H1 (cell line): ENCODE measurements around the gene CAPN15. TPM values are rescaled to one million over a fixed set of nuclear protein-coding genes. Genes with fewer than 3 reads are reported as not detected.

Experiments
- CTCF ChIA-PET: fragments of 300-600 bp; sonication (Branson Sonifier 250); formaldehyde crosslinking; loops from one replicate; lab custom pipeline; 2021; ENCODE audit not compliant: partially characterized antibody; lab: Charles Lee
- POLR2A ChIA-PET: fragments of 300-600 bp; sonication (Branson Sonifier 250); formaldehyde crosslinking; loops from one replicate; lab custom pipeline; 2021; ENCODE audit warnings: inconsistent platforms; ENCODE audit not compliant: partially characterized antibody; lab: Charles Lee
- DNase-seq, 2 experiments: peaks; one replicate each; pipeline versions ENCODE4 v3.0.0 to v3.0.0-alpha.2; 2010 to 2022; ENCODE audit warnings: low spot score in 2 of 2, low read depth in 1 of 2, mixed read lengths in 1 of 2
- FAIRE-seq: peaks from 2 replicates; lab custom pipeline; 2011; peaks lifted over from hg19 to GRCh38; lab: Jason Lieb, UNC
- H2AFZ ChIP-seq: 2 replicates; pipeline ENCODE4 v1.8.1; 2012; ENCODE audit warnings: low read length, inconsistent platforms
- H2AK5ac ChIP-seq: 2 replicates; pipeline ENCODE4 v1.6.1; 2013; ENCODE audit warnings: low read depth, low read length
- H2BK120ac ChIP-seq: replicated peaks from 2 replicates; pipeline ENCODE3; 2013; ENCODE audit warnings: low read depth, low read length, inconsistent platforms
- H2BK12ac ChIP-seq: 2 replicates; pipeline ENCODE4 v1.6.1; 2013; ENCODE audit warnings: low read depth, low read length
- H2BK15ac ChIP-seq: 2 replicates; pipeline ENCODE4 v1.6.1; 2013; ENCODE audit warnings: low read length
- H2BK20ac ChIP-seq: 2 replicates; pipeline ENCODE4 v1.6.1; 2013; ENCODE audit warnings: low read length
- H2BK5ac ChIP-seq: 2 replicates; pipeline ENCODE4 v1.6.1; 2013; ENCODE audit warnings: low read depth, low read length
- H3K14ac ChIP-seq: 2 replicates; pipeline ENCODE4 v1.6.1; 2013; ENCODE audit warnings: inconsistent platforms; ENCODE audit not compliant: insufficient read length
- H3K18ac ChIP-seq: 2 replicates; pipeline ENCODE4 v1.6.1; 2013; ENCODE audit warnings: low read length; ENCODE audit errors: extremely low read depth
- H3K23ac ChIP-seq: 2 replicates; pipeline ENCODE4 v1.6.1; 2013; ENCODE audit warnings: inconsistent platforms; ENCODE audit not compliant: insufficient read length
- H3K23me2 ChIP-seq: 2 replicates; pipeline ENCODE4 v1.6.1; 2013; ENCODE audit warnings: low read depth, low read length
- H3K27ac ChIP-seq: 2 replicates; pipeline ENCODE4 v1.6.1; 2011; ENCODE audit warnings: low read depth, low read length, inconsistent platforms
- H3K27me3 ChIP-seq, 4 experiments: replicated peaks in 1 of 4; 1 replicate in 1 of 4; 2 replicates in 3 of 4; pipeline versions ENCODE4 v1.6.1 to v1.8.1; 2011 to 2013; ENCODE audit warnings: low read length in 3 of 4, mild to moderate bottlenecking in 3 of 4, inconsistent platforms in 2 of 4, mixed read lengths in 2 of 4, moderate library complexity in 1 of 4; ENCODE audit not compliant: control insufficient read depth in 3 of 4, insufficient read depth in 3 of 4; ENCODE audit errors: extremely low read depth in 1 of 4
- H3K36me3 ChIP-seq, 4 experiments: 2 replicates each; pipeline versions ENCODE4 v1.6.1 to v1.8.1; 2011 to 2013; ENCODE audit warnings: mild to moderate bottlenecking in 4 of 4, low read length in 3 of 4, moderate library complexity in 2 of 4, control low read depth in 1 of 4, inconsistent platforms in 1 of 4; ENCODE audit not compliant: insufficient read depth in 4 of 4, control insufficient read depth in 2 of 4
- H3K4ac ChIP-seq: replicated peaks from 2 replicates; pipeline ENCODE3; 2013; ENCODE audit warnings: low read length, low read depth, mixed read lengths, inconsistent platforms; ENCODE audit not compliant: insufficient read length
- H3K4me1 ChIP-seq, 4 experiments: replicated peaks in 1 of 4; 1 replicate in 1 of 4; 2 replicates in 3 of 4; pipeline versions ENCODE4 v1.6.1 to v1.8.1; 2011 to 2013; ENCODE audit warnings: low read length in 3 of 4, inconsistent platforms in 2 of 4, mixed read lengths in 1 of 4; ENCODE audit not compliant: insufficient read depth in 4 of 4, control insufficient read depth in 3 of 4
- H3K4me2 ChIP-seq, 2 experiments: 2 replicates each; pipeline versions ENCODE4 v1.6.1 to v1.8.1; 2011 to 2013; ENCODE audit warnings: low read depth in 2 of 2, low read length in 2 of 2, control low read depth in 1 of 2, inconsistent platforms in 1 of 2, mild to moderate bottlenecking in 1 of 2; ENCODE audit not compliant: insufficient read depth in 1 of 2
- H3K4me3 ChIP-seq, 4 experiments: fragments of 200-600, 300-600 bp in 1 of 4; sonication (generic), shearing (Covaris generic), sonication (Bioruptor Twin) in 1 of 4; 2 replicates each; pipeline versions ENCODE4 v1.5.1 to v1.8.1; 2011 to 2016; ENCODE audit warnings: low read length in 4 of 4, low read depth in 3 of 4, control low read depth in 2 of 4, inconsistent platforms in 2 of 4, mild to moderate bottlenecking in 2 of 4, mixed read lengths in 1 of 4, moderate library complexity in 1 of 4; ENCODE audit not compliant: insufficient read depth in 2 of 4; ENCODE audit errors: extremely low read depth in 1 of 4
- H3K56ac ChIP-seq: replicated peaks from 2 replicates; pipeline ENCODE3; 2013; ENCODE audit warnings: low read depth, mild to moderate bottlenecking, mixed read lengths, low read length, inconsistent platforms; ENCODE audit not compliant: insufficient read length
- H3K79me1 ChIP-seq: 2 replicates; pipeline ENCODE4 v1.6.1; 2013; ENCODE audit warnings: low read depth, low read length, control low read depth
- H3K79me2 ChIP-seq, 2 experiments: 2 replicates each; pipeline versions ENCODE4 v1.6.1 to v1.8.1; 2012 to 2013; ENCODE audit warnings: low read length in 2 of 2, mild to moderate bottlenecking in 2 of 2, inconsistent platforms in 1 of 2; ENCODE audit not compliant: insufficient read depth in 2 of 2, control insufficient read depth in 1 of 2
- H3K9ac ChIP-seq, 4 experiments: replicated peaks in 1 of 4; 1 replicate in 1 of 4; 2 replicates in 3 of 4; pipeline versions ENCODE4 v1.6.1 to v1.8.1; 2011 to 2013; ENCODE audit warnings: low read depth in 3 of 4, low read length in 3 of 4, control low read depth in 2 of 4, mild to moderate bottlenecking in 2 of 4, moderate library complexity in 2 of 4, inconsistent platforms in 1 of 4; ENCODE audit errors: extremely low read depth in 1 of 4
- H3K9me3 ChIP-seq, 2 experiments: 2 replicates each; pipeline versions ENCODE4 v1.6.1 to v1.8.1; 2012 to 2013; ENCODE audit warnings: mild to moderate bottlenecking in 2 of 2, moderate library complexity in 2 of 2, control low read depth in 1 of 2, inconsistent platforms in 1 of 2, low read depth in 1 of 2, low read length in 1 of 2, mixed read lengths in 1 of 2; ENCODE audit not compliant: insufficient read depth in 2 of 2
- H4K20me1 ChIP-seq, 2 experiments: replicated peaks in 1 of 2; 2 replicates each; pipeline versions ENCODE3 to v1.8.1; 2011 to 2013; ENCODE audit warnings: inconsistent platforms in 2 of 2, low read length in 2 of 2, mild to moderate bottlenecking in 1 of 2; ENCODE audit not compliant: insufficient read depth in 2 of 2, control insufficient read depth in 1 of 2
- H4K5ac ChIP-seq: 2 replicates; pipeline ENCODE4 v1.6.1; 2013; ENCODE audit warnings: low read length, low read depth, mixed read lengths, inconsistent platforms; ENCODE audit not compliant: insufficient read length
- H4K8ac ChIP-seq: 2 replicates; pipeline ENCODE4 v1.8.0; 2013; ENCODE audit warnings: mild to moderate bottlenecking, moderate library complexity, low read length, inconsistent platforms; ENCODE audit not compliant: insufficient read depth; ENCODE audit errors: extremely low read depth
- H4K91ac ChIP-seq: replicated peaks from 2 replicates; pipeline ENCODE3; 2013; ENCODE audit warnings: low read length, mixed read lengths, inconsistent platforms; ENCODE audit not compliant: insufficient read length
- CTBP2 ChIP-seq: IDR thresholded peaks from 2 replicates; pipeline ENCODE4 v1.7.0; 2011; ENCODE audit warnings: borderline replicate concordance, mild to moderate bottlenecking, moderate library complexity, mixed read lengths, low read length; ENCODE audit not compliant: insufficient read depth, insufficient read length
- ZNF274 ChIP-seq: IDR thresholded peaks from 2 replicates; pipeline ENCODE4 v1.7.0; 2012; ENCODE audit warnings: low read length, borderline replicate concordance; ENCODE audit errors: extremely low read depth
- WGBS, 2 experiments: shearing (Covaris generic) in 1 of 2; methylation state at CpG; one replicate each; pipeline versions ENCODE4 v1.1.6 to v1.1.7; 2013 to 2015; ENCODE audit warnings: low lambda C conversion rate in 2 of 2, mixed read lengths in 2 of 2, inconsistent platforms in 1 of 2, low coverage in 1 of 2, missing lambda C conversion rate in 1 of 2; ENCODE audit not compliant: insufficient replicate concordance in 2 of 2, insufficient coverage in 1 of 2, insufficient read length in 1 of 2; ENCODE audit errors: extremely low coverage in 1 of 2, missing lambda C conversion rate in 1 of 2; 5-methylcytosine and 5-hydroxymethylcytosine counted together
- polyA plus RNA-seq, 7 experiments: library from polyadenylated mRNA; depleted of rRNA in 3 of 7; stranded (reverse) in 5 of 7; unstranded in 2 of 7; fragments of >200 nt in 5 of 7; fragments of 200-250 nt in 2 of 7; gene quantifications; 1 replicate in 5 of 7; 2 replicates in 1 of 7; 4 replicates in 1 of 7; pipeline versions ENCODE4 v1.2.1 to v1.2.3, GENCODE V29; 2011 to 2013; ENCODE audit warnings: missing spikeins in 2 of 7, mixed read lengths in 2 of 7
- total RNA-seq: library from RNA; stranded (reverse); fragmentation: NEBNext Ultra II Directional; extraction: Animal tissue kit (Norgen Biotek cat#: 25700); gene quantifications from 2 replicates; pipeline ENCODE4 v1.2.1, GENCODE V29; 2021

CAPN15 gene
- total and polyA plus RNA-seq, 2 of the 8 experiments (the other 6 are each of a cell fraction or from before 2014, with no cell fraction given): 38.9 to 76.9 TPM

- H2AK5ac ChIP-seq: no peak overlapping the region
- H3K79me2 ChIP-seq: peaks cover 0 to 34% of the 10 kb centered on the region in 2 experiments; a peak in 2 of 4 replicates
- H4K20me1 ChIP-seq: peaks cover 3 to 22% of the 10 kb centered on the region in 2 experiments
- H3K27me3 ChIP-seq: no peaks in the 10 kb centered on the region
- H3K9ac ChIP-seq: no peak overlapping the region
- H2BK12ac ChIP-seq: no peak overlapping the region
- FAIRE-seq: no peak
- H2AFZ ChIP-seq: no peak overlapping the region
- no peak overlapping the region for H3K4ac ChIP-seq
- no peak overlapping the region for H3K23ac ChIP-seq
- H3K18ac ChIP-seq: no peak overlapping the region
- WGBS, 2 experiments: 93% methylated on average over 21 of the region's 29 CpGs; no CpG with 5 or more reads in 1 of the 2 experiments
- no peaks in the 10 kb centered on the region; a peak in 2 of 8 replicates for H3K36me3 ChIP-seq
- DNase-seq: no peak
- no peak overlapping the region for H3K27ac ChIP-seq
- H4K91ac ChIP-seq: no peak overlapping the region
- H3K9me3 ChIP-seq: no peaks in the 10 kb centered on the region; a peak in 1 of 4 replicates
- no peak overlapping the region for H4K5ac ChIP-seq
- no peak overlapping the region; the same call in none of the 2 replicates for H4K8ac ChIP-seq
- peaks cover 13% of the 10 kb centered on the region for H3K79me1 ChIP-seq
- POLR2A ChIA-PET: interaction anchor here (0.6 to 1.6 kb wide), 5 partner anchors 10 to 296 kb away, joined by 3 to 6 read pairs (median 3); no protein-coding TSS in a partner anchor
- H2BK15ac ChIP-seq: no peak overlapping the region
- CTCF ChIA-PET: interaction anchor here (0.6 to 2.9 kb wide), 8 partner anchors 7 to 107 kb away, joined by 3 to 17 read pairs (median 4); no protein-coding TSS in a partner anchor
- H3K4me2 ChIP-seq: no peak overlapping the region
- no peak overlapping the region for H3K14ac ChIP-seq
- H2BK20ac ChIP-seq: no peak overlapping the region
- H3K4me1 ChIP-seq: no peaks in the 10 kb centered on the region
- no peak overlapping the region for H2BK120ac ChIP-seq
- no peak overlapping the region for H2BK5ac ChIP-seq
- no peaks in the 10 kb centered on the region for H3K23me2 ChIP-seq
- no peak overlapping the region for H3K4me3 ChIP-seq
- H3K56ac ChIP-seq: no peak overlapping the region
- no peak for TF ChIP-seq CTBP2
- no peak for TF ChIP-seq ZNF274
Observed at GRCh38 chr16:540645-541340, 13.3 kb downstream of the CAPN15 start.
